CD4-positive, CD25-positive, alpha-beta regulatory T cell (primary cell): Measurements from ENCODE around the gene UNC13A. TPM values are rescaled to one million over a fixed set of nuclear protein-coding genes. Genes with fewer than 3 reads are reported as not detected.

ENCODE experiments used
- ATAC-seq, 2 donors: fragments of 150-1000 bp; cut with Tn5 transposase; one replicate each; pipeline ENCODE4 v1.10.0; 2021; ENCODE audit warnings: low read depth in 2 of 2, moderate number of reproducible peaks in 2 of 2, moderate library complexity in 1 of 2
- DNase-seq, 3 donors: peaks; one replicate each; pipeline versions ENCODE4 v3.0.0 to v3.0.0-alpha.2; 2012 to 2022; ENCODE audit warnings: mixed read lengths in 1 of 3
- H3K27ac ChIP-seq: one replicate; pipeline ENCODE4 v1.7.0; 2013; ENCODE audit warnings: mild to moderate bottlenecking, low read length; ENCODE audit not compliant: insufficient read depth, poor library complexity, severe bottlenecking
- H3K27me3 ChIP-seq: one replicate; pipeline ENCODE4 v1.7.0; 2013; ENCODE audit warnings: low read length; ENCODE audit not compliant: control insufficient read depth, insufficient read depth
- H3K36me3 ChIP-seq: one replicate; pipeline ENCODE4 v1.7.0; 2013; ENCODE audit warnings: mild to moderate bottlenecking, low read length, moderate library complexity; ENCODE audit not compliant: control insufficient read depth, insufficient read depth
- H3K4me1 ChIP-seq: 2 replicates; pipeline ENCODE4 v1.7.0; 2013; ENCODE audit warnings: mild to moderate bottlenecking, low read length; ENCODE audit not compliant: insufficient read depth, control insufficient read depth, poor library complexity, severe bottlenecking
- H3K4me3 ChIP-seq: one replicate; pipeline ENCODE4 v1.7.0; 2013; ENCODE audit warnings: low read depth, mild to moderate bottlenecking, low read length, moderate library complexity
- H3K9me3 ChIP-seq, 2 experiments: 1 replicate in 1 of 2; 2 replicates in 1 of 2; pipeline ENCODE4 v1.7.0; 2013; ENCODE audit warnings: low read length in 2 of 2, mild to moderate bottlenecking in 1 of 2, moderate library complexity in 1 of 2; ENCODE audit not compliant: control insufficient read depth in 2 of 2
- H3K27ac Mint-ChIP-seq, 3 donors: one replicate each; pipeline ENCODE4 v1.8.0; 2020 to 2022; ENCODE audit warnings: mild to moderate bottlenecking in 3 of 3, mixed read lengths in 3 of 3, moderate library complexity in 2 of 3
- H3K27me3 Mint-ChIP-seq: one replicate; pipeline ENCODE4 v1.8.0; 2022; ENCODE audit warnings: mild to moderate bottlenecking, mixed read lengths
- H3K36me3 Mint-ChIP-seq: one replicate; pipeline ENCODE4 v1.8.0; 2020; ENCODE audit warnings: mixed read lengths
- H3K4me1 Mint-ChIP-seq, 4 donors: one replicate each; pipeline ENCODE4 v1.8.0; 2020 to 2022; ENCODE audit warnings: mixed read lengths in 4 of 4, mild to moderate bottlenecking in 1 of 4
- H3K4me3 Mint-ChIP-seq, 4 donors: one replicate each; pipeline ENCODE4 v1.8.0; 2020 to 2022; ENCODE audit warnings: mild to moderate bottlenecking in 4 of 4, mixed read lengths in 4 of 4, moderate library complexity in 3 of 4
- H3K9me3 Mint-ChIP-seq, 7 donors: one replicate each; pipeline ENCODE4 v1.8.0; 2020 to 2022; ENCODE audit warnings: mixed read lengths in 7 of 7, mild to moderate bottlenecking in 3 of 7, moderate library complexity in 2 of 7
- polyA plus RNA-seq, 4 donors: library from polyadenylated mRNA; unstranded; fragments of 300-500 nt; fragmentation: Illumina TruSeq; gene quantifications; one replicate each; pipeline ENCODE4 v1.2.3, GENCODE V29; 2021
- total RNA-seq: library from RNA; stranded (reverse); gene quantifications from one replicate; pipeline ENCODE4 v1.2.3, GENCODE V29; 2022

The UNC13A gene
- total and polyA plus RNA-seq, 5 donors from 2014 or later, result not detected

DNA sequence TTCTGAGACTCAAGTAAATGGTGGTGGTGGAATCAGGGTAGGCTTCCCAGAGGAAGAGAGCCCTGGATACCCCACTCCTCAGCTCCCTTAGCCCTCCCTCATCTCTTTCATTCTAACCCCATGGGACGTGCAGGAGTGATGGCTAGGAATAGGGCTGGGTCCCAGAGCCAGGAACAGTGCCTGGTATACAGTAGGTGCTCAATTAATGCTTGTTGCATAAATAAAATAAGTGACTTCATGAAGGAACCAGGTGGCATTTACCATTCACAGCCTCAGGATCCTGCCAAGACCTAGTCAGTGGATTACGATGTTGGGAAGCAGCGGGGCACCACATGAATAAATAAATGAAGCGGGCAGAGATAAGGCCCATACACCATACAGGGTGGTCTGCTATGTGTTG is 3.9 kb downstream of the UNC13A start:
- Histone ChIP-seq H3K4me1 (peaks cover 28% of the 10 kb centered on the region), H3K27me3 (peaks cover 31% of the 10 kb centered on the region)

DNA sequence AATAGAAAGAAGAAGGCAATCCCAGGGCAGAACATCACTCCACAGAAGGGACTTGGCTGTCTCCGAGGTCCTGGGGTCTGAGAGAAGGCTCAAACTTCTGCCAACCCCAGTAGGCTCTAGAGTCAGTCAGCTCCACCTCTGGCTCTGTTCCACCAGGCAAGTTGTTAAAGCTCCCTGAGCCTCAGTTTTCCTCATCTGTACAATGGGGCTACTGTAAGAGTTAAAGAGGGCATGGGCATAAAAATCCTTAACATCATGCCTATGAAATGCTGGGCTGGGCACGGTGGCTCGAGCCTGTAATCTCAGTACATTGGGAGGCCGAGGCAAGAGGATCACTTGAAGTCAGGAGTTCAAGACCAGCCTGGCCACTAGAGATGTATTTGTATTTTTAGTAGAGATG is 5.1 kb downstream of the UNC13A start:
- no peak for ATAC-seq
- Mint-ChIP-seq H3K27me3 (peaks cover 80% of the 10 kb centered on the region), H3K27ac (no peak overlapping the region), H3K36me3 (no peaks in the 10 kb centered on the region), H3K4me3 (no peak overlapping the region), H3K4me1 (peaks cover 0 to 26% (median 5%) of the 10 kb centered on the region in 4 donors), H3K9me3 (peaks cover 0 to 2% (median 0%) of the 10 kb centered on the region in 7 donors)
- Histone ChIP-seq H3K9me3 (no peaks in the 10 kb centered on the region), H3K36me3 (no peaks in the 10 kb centered on the region), H3K4me1 (peaks cover 28% of the 10 kb centered on the region), H3K27me3 (peaks cover 25% of the 10 kb centered on the region), H3K4me3 (no peak overlapping the region), H3K27ac (no peak overlapping the region)
- no peak for DNase-seq

More for the DNA sequence above, 3.9 kb downstream of the UNC13A start:
- DNase-seq, result no peak
- no peak overlapping the region for H3K4me3 Mint-ChIP-seq
- peaks cover 0 to 29% (median 9%) of the 10 kb centered on the region in 4 donors for H3K4me1 Mint-ChIP-seq
- no peaks in the 10 kb centered on the region for H3K9me3 ChIP-seq
- no peak overlapping the region for H3K27ac Mint-ChIP-seq
- H3K9me3 Mint-ChIP-seq, result peaks cover 0 to 2% (median 0%) of the 10 kb centered on the region in 7 donors
- no peak overlapping the region for H3K27ac ChIP-seq
- no peak overlapping the region for H3K4me3 ChIP-seq
- H3K36me3 Mint-ChIP-seq, result peaks cover 4% of the 10 kb centered on the region
- no peaks in the 10 kb centered on the region for H3K36me3 ChIP-seq
- ATAC-seq, result no peak
- H3K27me3 Mint-ChIP-seq, result peaks cover 83% of the 10 kb centered on the region

DNA sequence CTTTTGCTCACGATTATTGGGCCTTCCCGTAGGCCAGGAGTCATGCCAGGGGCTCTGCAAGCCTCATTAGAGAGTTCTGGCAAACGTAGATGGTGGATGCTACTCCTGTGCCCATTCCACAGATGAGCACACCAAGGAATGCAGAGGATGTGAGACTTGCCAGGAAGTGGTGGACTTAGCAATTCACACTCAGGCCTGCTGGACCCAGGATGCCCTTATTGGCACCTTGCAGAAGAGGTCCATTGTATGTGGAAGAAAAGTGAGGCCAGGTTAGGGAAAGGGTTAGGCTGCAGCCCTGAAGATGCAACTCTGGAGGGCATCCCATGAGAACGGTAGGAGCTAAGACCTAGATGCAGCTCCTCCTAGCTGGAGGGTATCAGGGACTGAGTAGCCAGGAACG is 5.9 kb downstream of the UNC13A start:
- ATAC-seq (no peak), DNase-seq (no peak)
- Histone ChIP-seq H3K4me3 (no peak overlapping the region), H3K27me3 (peaks cover 25% of the 10 kb centered on the region), H3K36me3 (no peaks in the 10 kb centered on the region), H3K27ac (no peak overlapping the region), H3K9me3 (no peaks in the 10 kb centered on the region), H3K4me1 (peaks cover 20% of the 10 kb centered on the region)
- no peak overlapping the region for H3K27ac Mint-ChIP-seq
- H3K36me3 Mint-ChIP-seq, result no peaks in the 10 kb centered on the region
- H3K4me1 Mint-ChIP-seq, result peaks cover 0 to 21% (median 1%) of the 10 kb centered on the region in 4 donors
- H3K9me3 Mint-ChIP-seq, result no peaks in the 10 kb centered on the region
- H3K27me3 Mint-ChIP-seq, result peaks cover 74% of the 10 kb centered on the region
- peak overlapping the region in 1 of 4 donors; percentile 15 for H3K4me3 Mint-ChIP-seq

DNA sequence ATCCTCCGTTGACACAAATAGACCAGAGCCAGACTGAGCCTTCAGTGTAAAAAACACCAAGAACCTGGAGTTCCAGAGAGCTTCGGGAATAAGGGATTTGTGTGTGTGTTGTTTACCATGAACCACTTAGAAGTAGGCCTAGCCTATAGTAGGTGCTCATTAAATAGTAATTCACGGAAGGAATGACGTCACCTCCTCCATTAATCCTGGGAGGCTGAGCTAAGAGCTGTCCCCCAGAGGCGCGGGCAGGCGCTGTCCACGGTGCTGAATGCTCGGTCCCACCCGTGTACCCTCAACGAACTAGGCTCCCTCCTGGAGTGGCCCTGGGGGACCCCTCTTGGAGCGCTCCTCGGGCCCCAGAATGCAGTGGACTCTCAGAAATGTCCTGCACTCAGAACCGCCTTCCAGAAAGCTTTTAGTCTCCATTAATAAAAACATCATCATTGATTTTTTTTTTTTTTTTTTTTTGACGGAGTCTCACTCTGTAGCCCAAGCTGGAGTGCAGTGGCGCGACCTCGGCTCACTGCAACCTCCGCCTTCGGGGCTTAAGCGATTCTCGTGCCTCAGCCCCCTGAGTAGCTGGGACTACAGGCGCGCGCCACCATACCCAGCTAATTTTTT is 6.5 kb downstream of the UNC13A start:
- H3K27ac Mint-ChIP-seq, result no peak overlapping the region
- peaks cover 68% of the 10 kb centered on the region for H3K27me3 Mint-ChIP-seq
- peak in 1 of 3 donors; percentile 18 for DNase-seq
- H3K4me1 ChIP-seq, result peaks cover 16% of the 10 kb centered on the region
- H3K36me3 Mint-ChIP-seq, result no peaks in the 10 kb centered on the region
- no peak overlapping the region for H3K4me3 ChIP-seq
- no peak for ATAC-seq
- H3K36me3 ChIP-seq, result no peaks in the 10 kb centered on the region
- no peaks in the 10 kb centered on the region for H3K9me3 ChIP-seq
- no peaks in the 10 kb centered on the region for H3K9me3 Mint-ChIP-seq
- H3K27ac ChIP-seq, result no peak overlapping the region
- peaks cover 25% of the 10 kb centered on the region for H3K27me3 ChIP-seq
- no peak overlapping the region for H3K4me3 Mint-ChIP-seq
- peaks cover 0 to 17% (median 1%) of the 10 kb centered on the region in 4 donors for H3K4me1 Mint-ChIP-seq

DNA sequence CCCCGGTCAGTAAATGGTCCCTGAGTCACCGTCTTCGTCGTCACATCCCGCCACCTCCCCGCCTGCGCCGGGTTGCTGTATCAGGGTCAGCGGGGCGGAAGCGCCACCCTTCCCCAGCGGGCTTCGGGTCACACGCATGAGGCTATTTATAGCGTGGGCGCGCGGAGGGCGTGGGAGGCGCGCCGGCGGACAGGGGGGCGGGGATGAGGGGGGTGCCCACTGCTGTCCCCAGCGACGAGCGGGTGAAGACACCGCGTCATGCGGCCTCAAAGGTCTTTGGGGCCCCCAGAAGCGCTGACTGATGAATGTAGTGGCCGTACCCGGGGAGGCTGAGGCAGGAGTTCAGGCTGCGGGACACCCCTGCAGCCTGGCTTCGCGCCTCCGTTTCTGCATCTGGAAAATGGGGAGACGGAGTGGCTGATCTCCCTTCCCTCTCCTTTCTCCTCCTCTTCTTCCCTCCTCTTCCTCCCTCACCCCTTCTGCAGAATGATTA is 7.9 kb downstream of the UNC13A start:
- peak; percentile 65 to 70 for ATAC-seq
- Mint-ChIP-seq H3K9me3 (no peaks in the 10 kb centered on the region), H3K27ac (no peak overlapping the region), H3K4me1 (peaks cover 0 to 9% (median 1%) of the 10 kb centered on the region in 4 donors), H3K4me3 (no peak overlapping the region), H3K27me3 (peaks cover 64% of the 10 kb centered on the region), H3K36me3 (no peaks in the 10 kb centered on the region)
- Histone ChIP-seq H3K4me1 (peaks cover 11% of the 10 kb centered on the region), H3K27me3 (peaks cover 20% of the 10 kb centered on the region), H3K27ac (no peak overlapping the region), H3K9me3 (no peaks in the 10 kb centered on the region), H3K36me3 (no peaks in the 10 kb centered on the region), H3K4me3 (no peak overlapping the region)
- peak; percentile 5 to 54 (median 15) for DNase-seq

DNA sequence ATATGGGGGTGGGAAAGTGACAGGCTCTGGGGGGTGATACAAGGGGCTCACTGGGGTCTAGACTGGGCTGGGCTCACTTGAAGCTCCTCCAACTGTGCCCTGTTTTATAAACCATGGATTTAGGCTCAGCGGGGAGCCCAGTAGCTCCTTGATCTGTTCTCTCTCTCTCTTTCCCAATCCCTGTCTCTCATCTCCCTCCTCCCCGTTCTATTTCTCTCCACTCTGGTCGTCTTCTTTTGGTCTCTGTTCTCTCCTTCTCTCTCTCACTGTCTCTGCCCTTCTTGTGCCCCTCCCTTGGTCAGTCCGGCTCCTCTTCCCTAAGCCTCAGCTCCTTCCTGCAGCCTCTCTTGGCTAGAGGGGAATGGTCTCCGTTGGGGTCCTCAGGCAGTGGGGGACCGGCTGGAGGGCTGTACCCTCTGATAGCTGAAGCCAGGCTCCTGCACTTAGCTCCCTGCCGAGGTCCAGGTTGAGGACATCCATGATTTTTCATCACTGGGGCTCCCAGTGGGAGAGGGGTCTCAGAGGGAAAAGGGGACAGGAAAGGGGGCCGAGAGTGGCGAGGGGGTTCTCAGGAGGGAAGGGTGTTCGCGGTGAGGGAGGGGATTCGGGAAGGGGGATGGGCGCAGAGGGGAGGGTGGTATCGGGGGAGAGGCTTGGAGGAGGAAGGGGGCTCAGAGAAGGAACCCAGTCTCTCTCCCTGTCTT is 8.5 kb downstream of the UNC13A start:
- H3K27ac Mint-ChIP-seq, result no peak overlapping the region
- H3K36me3 Mint-ChIP-seq, result no peaks in the 10 kb centered on the region
- no peak for DNase-seq
- peaks cover 15% of the 10 kb centered on the region for H3K27me3 ChIP-seq
- peaks cover 58% of the 10 kb centered on the region for H3K27me3 Mint-ChIP-seq
- H3K4me3 ChIP-seq, result no peak overlapping the region
- no peak overlapping the region for H3K27ac ChIP-seq
- H3K4me3 Mint-ChIP-seq, result peak overlapping the region in 1 of 4 donors; percentile 26
- ATAC-seq, result no peak
- H3K36me3 ChIP-seq, result no peaks in the 10 kb centered on the region
- peaks cover 0 to 9% (median 1%) of the 10 kb centered on the region in 4 donors for H3K4me1 Mint-ChIP-seq
- H3K4me1 ChIP-seq, result peaks cover 11% of the 10 kb centered on the region
- no peaks in the 10 kb centered on the region for H3K9me3 Mint-ChIP-seq
- no peaks in the 10 kb centered on the region for H3K9me3 ChIP-seq

DNA sequence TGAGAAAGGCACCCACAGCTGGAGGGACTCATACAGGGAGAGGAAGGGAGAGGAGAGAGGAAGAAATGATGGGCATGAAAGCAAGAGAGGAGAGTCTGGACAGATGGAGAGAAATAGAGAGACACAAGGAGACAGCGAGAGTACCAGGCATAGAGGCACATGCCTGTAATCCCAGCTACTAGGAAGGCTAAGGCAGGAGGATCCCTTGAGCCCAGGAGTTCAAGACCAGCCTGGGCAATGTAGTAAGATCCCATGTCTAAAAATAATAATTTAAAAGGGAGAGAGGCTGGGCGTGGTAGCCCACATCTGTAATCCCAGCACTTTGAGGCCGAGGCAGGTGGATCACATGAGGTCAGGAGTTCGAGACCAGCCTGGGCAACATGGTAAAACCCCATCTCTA is 9.3 kb downstream of the UNC13A start:
- no peaks in the 10 kb centered on the region for H3K36me3 Mint-ChIP-seq
- Histone ChIP-seq H3K9me3 (no peaks in the 10 kb centered on the region), H3K4me1 (peaks cover 11% of the 10 kb centered on the region), H3K27ac (no peak overlapping the region), H3K36me3 (no peaks in the 10 kb centered on the region), H3K4me3 (no peak overlapping the region), H3K27me3 (peaks cover 10% of the 10 kb centered on the region)
- DNase-seq, result no peak
- ATAC-seq, result no peak
- peaks cover 57% of the 10 kb centered on the region for H3K27me3 Mint-ChIP-seq
- no peaks in the 10 kb centered on the region for H3K9me3 Mint-ChIP-seq
- peak overlapping the region in 1 of 4 donors; percentile 86 for H3K4me3 Mint-ChIP-seq
- peak overlapping the region in 1 of 3 donors; percentile 21 for H3K27ac Mint-ChIP-seq
- H3K4me1 Mint-ChIP-seq, result peaks cover 0 to 9% (median 1%) of the 10 kb centered on the region in 4 donors
